ENCODE results near the gene FAM120A.
A peak's percentile ranks its signal among the peaks of the same experiment; 100 is the strongest.

Gene FAM120A

GRCh38 chr9:93451849-93452709 lies 594 bp downstream of the FAM120A start:
- DNase-seq, result peak; percentile 48

DNA sequence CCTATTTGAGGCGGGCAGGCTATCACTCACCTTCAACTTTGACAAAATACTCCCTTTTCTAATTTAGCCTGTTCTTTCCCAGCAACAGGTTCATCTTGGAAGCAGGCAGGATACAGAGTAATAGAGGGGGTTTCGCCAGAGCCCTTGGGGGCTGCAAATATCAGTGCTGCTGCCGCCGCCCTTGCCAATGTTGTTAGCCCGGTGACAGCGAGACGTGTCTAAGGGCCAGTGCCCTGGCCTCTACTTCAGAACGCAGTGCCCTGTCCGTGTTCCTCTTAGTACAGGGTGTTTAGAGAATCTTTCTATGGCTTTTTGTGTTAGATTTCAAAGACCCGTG lies 1.2 kb downstream of the FAM120A start:
- peak; percentile 40 for DNase-seq

DNA sequence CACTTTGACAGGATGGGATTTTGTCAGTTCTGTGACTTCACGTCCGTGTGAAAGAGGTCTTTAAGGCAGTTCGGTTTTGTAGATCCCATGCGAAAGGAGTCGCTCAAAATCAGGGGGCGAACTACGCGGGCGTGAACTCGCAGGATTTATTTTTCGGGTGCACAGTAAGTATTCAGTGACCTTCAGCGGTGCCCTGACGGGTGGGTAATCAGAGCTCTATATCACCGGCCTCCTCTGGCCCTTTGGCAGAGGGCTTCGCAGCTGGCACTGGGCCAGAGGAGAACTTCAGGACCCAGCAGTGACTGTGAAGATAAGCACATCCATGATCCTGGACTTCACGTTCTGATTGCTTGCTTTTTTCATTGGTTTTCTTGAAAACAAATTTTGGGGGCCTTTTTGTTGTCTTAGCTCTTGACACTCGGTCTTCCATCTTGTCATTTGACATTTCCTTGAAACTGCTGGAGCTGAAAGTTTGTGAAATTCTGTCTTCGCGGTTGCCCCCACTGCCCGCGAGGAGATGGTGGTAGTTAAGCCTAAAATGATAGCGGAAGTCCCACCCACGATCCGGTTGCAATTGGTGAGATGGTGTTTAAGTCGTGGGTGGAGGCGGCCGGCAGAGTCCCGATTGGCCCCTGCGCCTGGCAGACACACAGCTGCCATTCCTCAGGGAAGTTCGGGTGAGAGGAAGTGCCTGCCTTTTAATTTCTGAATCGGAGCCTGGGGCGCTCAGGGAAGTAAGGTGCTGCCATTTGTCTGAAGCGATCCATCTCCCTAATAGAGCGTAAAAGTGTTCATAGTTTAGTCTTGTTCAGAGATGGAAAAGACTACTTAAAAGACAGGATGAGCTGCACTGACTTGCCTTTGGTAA lies 1.8 kb downstream of the FAM120A start, which contains the start of gene FAM120AOS:
FAM120AOS (minus strand) TSS at position 535 of the 868 bp plus-strand sequence. CDS start 872 bp downstream, outside the sequence.
- peak; percentile 85 for DNase-seq

- no peak for DNase-seq
These were observed 4.5 kb downstream of the FAM120A start for GRCh38 chr9:93456022-93456421.

- peak; percentile 38 for DNase-seq
These were observed 5.0 kb downstream of the FAM120A start for GRCh38 chr9:93456504-93456903.

DNA sequence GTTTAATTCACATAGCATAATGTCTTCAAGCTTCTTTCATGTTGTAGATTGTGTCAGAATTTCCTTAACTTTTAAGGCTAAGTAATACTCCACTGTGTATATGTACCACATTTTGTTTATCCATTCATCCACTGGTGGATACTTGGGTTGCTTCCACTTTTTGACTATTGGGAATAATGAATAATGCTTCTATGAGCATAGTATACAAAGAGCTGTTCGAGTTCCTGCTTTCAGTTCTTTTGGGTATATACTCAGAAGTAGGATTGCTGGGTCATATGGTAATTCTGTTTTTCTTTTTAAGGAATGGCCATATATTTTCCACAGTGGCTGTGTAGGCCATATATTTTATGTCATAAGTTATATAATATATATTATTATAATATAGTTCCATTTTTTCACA lies 5.5 kb downstream of the FAM120A start:
- DNase-seq, result no peak

- DNase-seq, result no peak
These were observed 7.2 kb downstream of the FAM120A start for GRCh38 chr9:93458712-93459111.

GRCh38 chr9:93459432-93459847 lies 8.0 kb downstream of the FAM120A start:
- DNase-seq, result peak; percentile 19

DNA sequence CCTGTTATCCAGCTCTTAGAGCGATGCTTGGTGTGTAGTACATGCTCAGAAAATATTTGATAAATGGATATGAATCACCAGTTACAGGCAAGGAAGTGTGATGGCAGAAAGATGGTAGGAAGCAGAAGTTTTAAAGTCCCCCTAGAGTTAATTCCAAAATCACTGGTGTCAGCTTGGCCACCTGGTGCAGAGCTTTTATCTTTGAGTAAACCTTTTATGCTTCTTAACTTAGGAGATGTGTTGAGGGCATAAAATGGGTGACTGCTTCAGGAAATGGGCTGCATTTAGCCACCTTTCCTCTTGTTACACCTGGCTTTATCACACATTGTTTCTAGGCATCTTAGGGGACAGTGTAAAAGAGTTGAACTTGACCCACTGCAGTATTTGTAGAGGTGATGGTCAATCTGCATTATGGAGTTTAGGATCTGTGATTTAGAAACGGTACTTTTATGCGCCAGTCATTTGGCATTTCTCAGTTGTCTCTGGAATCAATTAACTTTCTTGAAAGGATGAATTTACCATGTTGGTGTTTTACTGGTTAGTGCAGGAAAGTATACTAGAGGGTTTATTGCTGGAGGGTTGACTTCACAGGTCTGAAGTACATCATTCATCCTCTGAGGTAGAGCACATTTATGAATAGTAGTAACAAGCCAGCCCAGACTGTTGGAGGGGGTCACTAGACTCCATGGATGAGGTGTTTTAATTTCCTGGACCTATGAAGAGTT lies 9.4 kb downstream of the FAM120A start:
- DNase-seq, result no peak

GRCh38 chr9:93461414-93461743 lies 9.9 kb downstream of the FAM120A start:
- DNase-seq, result no peak

DNA sequence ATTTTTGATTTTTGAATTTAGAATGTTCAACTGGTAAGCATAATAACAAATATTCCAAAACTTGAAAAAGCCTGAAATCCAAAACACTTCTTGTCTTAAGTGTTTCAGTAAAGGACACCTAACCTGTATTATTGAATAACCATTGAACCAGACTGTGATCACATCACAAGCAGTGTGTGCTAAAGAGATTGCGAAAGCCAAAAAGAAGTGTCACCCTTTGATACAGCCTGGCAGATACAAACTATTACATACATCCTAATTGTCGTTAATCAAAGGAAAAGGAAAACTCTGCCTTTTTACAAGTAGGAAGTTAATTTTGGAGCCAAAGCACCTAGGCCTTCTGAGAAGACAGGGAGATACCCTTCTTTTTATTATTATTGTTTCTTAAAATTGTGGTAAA lies 10.3 kb downstream of the FAM120A start:
- no peak for DNase-seq

DNA sequence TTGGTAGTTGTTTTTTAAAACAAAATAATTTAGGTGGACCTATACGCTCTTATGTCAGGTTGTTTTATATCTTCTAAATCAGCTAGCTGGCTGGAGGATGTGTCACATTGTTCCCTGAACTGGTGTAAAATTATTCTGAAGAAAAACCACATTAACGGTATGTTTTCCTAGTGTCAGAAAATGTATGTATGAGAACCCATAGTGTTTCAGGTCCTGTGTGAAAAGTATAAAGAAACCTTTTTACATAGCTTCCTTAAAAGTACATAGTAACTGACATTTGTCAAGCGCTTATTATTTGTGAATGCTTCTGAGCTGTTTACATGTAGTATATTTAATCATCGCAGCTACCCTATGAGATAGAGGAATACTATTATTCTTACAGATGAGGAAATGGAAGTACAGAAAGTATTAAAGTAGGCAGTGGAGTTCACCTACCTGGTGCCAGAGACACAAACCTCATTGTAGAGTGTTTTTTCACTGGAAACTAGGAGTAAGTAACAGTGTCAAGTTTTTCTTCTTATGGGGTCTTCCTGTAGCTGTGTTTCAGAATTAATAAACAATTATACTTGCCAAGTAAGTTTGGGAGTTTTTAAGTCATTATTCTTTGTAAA lies 12.3 kb downstream of the FAM120A start:
- DNase-seq, result no peak

- peak; percentile 51 for DNase-seq
These were observed 12.9 kb downstream of the FAM120A start for GRCh38 chr9:93464395-93464794.

GRCh38 chr9:93464876-93465275 lies 13.4 kb downstream of the FAM120A start:
- no peak for DNase-seq

- DNase-seq, result no peak
These were observed 14.4 kb downstream of the FAM120A start for GRCh38 chr9:93465855-93466254.

DNA sequence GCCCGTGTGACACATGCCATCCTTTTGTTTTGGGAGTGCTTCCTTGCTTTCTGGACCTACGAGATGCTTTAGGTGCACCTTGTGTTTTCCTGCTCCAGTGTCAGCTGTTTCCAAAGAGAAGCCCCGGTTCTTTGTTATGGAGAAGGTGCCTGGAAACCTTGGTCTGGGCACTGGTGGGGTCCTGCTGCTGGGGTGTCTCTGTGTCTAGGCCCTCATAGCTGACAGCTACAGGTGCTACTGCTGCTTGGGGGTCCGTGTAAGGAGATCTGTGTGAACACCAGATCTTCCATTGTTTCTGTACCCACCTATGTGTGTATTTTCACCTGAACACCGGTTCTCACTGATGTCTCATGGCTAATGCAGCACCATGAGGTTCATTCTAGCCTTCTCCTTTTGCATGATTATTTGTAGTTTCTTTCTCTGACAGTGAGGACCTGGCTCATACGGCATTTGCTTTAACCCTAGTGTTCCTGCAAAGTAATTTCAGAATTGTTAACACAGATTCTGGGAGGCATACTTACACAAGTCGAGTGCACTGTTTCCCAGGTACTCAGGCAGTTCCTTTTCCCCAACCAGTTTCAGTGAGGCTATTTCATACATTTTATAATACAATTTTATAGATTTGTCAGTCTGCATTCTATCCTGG lies 15.1 kb downstream of the FAM120A start:
- no peak for DNase-seq

GRCh38 chr9:93467062-93467416 lies 15.6 kb downstream of the FAM120A start:
- DNase-seq, result no peak

GRCh38 chr9:93467462-93467861 lies 16.0 kb downstream of the FAM120A start:
- no peak for DNase-seq

- DNase-seq, result peak; percentile 9
These were observed 17.4 kb downstream of the FAM120A start for GRCh38 chr9:93468763-93469456.

- no peak for DNase-seq
These were observed 18.9 kb downstream of the FAM120A start for GRCh38 chr9:93470391-93470790.

DNA sequence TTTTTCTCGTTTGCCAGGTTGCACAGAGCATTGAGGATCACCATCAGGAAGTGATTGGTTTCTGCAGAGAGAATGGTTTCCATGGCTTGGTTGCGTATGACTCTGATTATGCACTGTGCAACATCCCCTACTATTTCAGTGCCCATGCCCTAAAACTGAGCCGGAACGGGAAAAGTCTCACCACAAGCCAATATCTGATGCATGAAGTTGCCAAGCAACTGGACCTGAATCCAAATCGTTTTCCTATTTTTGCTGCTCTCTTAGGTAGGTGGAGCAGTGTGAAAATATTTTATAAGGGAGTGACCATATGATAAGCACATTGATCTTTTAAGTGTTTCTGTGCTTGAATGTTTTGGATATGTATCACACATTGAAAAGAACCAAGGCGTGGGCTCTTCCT lies 19.6 kb downstream of the FAM120A start:
- DNase-seq, result no peak

- no peak for DNase-seq
These were observed 21.9 kb downstream of the FAM120A start for GRCh38 chr9:93473411-93473810.
